HG02642 (cell line): ENCODE data around the gene ELMO2.
"Not testable (repeated sequence)": the region's sequence is repeated elsewhere in the genome, so short reads cannot be mapped to it uniquely, and the experiment has no call there.

Source experiments
- ATAC-seq: cut with Tn5 transposase; IDR thresholded peaks from one replicate; pipeline ENCODE4 v1.9.1; 2021; ENCODE audit warnings: mild to moderate bottlenecking; ENCODE audit not compliant: unreplicated experiment, poor library complexity

The ELMO2 gene

DNA sequence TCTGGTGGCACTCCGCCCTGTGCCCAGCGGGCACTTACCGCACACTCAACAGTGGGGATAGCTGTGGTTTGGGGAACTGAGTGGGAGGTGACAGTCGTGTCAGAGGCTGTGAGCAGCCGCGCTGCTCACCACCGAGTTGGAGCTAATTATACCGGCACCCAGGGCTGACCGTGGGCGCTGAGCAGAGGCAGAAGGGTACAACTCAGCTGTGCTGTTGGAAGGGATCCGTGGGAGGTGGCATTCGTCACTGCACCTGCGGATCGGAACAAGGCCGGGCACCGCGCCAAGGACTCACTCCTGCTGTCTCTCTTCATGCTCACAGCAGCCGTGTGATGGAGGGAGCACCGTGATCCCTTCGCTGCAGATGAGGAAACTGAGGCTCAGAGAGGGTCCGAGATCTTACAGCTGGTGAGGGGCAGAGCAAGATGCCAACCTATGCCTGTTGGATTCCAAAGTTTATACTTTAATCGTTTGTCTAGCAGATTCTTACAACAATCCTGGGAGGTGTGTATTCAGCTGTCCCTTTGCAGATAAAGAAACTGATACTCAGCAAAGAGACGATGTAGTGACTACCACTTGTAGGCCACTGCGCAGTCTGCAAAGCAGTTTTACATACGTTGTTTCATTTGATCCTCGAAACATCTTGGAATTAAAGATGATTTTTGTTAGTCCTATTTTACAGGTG is 713 bp upstream of the ELMO2 start:
- peak; percentile 39 for ATAC-seq

DNA sequence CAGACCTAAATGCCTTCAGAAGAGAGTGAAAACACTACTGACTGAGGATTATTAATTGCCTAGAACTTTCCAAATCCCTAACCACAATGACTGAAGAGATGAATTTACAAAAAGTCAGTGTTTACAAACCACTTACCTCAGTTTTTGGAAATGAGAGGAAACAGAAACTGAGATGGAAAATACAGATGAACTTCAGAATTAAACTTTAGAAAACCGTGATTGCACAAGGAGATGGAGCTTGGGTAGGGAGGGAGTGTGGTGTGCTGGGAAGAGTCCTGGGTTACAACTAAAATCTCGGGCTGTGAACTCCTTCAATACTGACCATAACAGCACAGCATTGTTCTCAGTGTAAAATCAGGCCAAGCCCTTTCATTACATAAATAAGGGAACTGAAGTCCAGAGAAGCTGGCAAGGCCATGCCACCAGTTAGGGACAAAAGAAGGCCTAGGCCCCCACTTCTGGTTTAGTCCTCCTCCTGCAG is 4.0 kb downstream of the ELMO2 start:
- no peak for ATAC-seq

DNA sequence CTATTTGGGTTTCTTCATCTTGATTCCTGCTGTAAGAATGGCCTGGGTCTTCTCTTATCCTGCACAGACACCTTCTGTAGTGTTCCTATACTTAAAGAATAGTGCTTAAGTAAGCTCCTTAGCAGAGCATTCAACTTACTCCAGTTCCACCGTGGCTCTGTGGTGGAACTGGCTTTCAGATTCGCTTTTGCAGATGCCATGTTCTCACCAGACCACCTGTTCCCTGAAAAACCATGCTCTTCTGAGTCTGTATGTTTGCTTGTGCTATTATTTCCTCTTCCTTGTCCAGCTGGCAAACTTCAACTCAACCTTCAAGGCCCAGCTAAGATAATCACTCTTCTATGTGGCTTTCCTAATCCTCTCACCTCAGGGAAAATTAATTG is 4.9 kb downstream of the ELMO2 start:
- ATAC-seq, result no peak

DNA sequence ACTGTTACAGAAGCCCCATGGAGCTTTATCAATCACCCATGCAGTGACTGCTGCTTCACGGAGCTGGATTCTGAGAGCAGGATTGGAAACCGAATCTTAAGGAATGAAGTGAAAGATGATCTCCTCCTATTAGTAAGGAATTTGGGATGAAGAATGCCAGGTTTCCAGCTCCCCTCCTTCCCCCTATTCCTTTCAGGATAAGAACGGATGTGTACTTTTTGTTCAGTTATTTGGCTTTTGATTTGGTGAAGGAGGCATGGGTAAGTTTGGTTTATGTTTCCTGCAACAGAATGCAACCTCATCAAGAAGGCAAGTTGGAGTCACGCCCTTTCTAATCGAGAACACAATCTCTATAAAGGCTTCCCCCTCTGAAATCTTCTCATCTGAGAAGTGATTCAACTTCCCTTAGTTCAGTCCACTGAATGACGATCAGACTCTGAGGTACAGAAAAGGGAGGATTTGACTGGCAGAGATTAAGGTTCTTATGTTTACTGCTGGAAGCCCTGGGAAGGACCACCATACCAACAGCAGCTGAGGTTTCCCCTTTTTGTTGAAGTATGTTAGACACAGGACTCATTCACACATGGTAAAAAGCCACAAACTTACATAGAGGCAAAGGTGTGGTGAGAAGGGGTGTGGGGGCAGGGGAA is 5.5 kb downstream of the ELMO2 start:
- ATAC-seq, result no peak

DNA sequence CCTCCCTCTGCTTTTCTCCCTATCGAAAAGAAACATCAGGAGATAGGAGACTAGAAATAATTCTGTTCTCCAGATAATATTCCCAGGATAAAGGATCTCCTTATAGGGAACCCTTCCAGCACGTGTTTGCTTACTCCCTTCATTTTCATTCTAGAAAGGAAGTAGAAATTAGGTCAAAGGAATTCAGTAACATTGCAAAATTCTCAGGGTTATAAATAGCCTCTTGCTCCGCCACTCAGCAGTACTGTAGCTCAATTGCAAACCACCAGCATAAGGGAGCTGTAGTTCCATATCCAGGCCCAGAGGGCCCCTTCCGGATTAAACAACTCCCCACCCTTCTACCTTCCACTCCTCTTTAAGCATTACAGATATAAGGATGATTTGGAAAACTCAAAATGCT is 6.2 kb downstream of the ELMO2 start:
- ATAC-seq, result no peak

DNA sequence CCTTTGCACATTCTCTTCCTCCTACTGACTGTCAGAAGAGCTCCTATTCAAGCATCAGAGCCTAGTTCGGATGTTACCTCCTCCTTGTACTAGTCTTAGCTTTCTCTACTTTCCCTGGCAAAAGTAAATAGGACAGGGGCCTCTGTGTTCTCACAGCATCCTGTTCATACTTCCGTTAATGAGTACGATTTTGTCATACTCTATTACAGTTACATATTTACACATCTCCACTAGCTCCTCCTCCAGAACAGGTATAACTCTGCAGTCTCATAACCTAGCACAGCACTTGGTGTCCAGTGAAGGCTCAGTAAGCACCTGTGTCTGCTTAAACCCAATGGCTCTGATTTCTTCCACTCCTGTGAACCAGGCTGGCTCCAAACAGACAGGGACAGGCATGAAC is 7.0 kb downstream of the ELMO2 start:
- ATAC-seq, result no peak

DNA sequence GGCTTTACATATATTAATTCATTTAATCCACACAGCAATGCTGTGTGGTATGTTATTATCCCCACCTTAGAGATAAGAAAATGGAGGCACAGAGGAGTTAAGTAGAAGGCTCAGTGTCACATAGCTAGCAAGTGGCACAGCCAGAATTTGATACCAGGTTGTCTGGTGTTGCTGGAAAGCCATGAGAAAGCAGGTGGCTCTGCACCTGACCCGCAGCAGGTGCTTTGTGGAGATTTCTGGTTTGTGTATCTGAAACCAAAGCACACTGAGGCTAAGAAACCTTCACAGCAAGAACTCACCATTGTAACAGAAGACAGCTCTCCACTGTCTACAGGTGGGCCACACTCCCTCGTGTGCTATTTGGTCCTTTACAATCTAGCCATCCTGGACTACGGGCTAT is 7.5 kb downstream of the ELMO2 start:
- ATAC-seq, result no peak

DNA sequence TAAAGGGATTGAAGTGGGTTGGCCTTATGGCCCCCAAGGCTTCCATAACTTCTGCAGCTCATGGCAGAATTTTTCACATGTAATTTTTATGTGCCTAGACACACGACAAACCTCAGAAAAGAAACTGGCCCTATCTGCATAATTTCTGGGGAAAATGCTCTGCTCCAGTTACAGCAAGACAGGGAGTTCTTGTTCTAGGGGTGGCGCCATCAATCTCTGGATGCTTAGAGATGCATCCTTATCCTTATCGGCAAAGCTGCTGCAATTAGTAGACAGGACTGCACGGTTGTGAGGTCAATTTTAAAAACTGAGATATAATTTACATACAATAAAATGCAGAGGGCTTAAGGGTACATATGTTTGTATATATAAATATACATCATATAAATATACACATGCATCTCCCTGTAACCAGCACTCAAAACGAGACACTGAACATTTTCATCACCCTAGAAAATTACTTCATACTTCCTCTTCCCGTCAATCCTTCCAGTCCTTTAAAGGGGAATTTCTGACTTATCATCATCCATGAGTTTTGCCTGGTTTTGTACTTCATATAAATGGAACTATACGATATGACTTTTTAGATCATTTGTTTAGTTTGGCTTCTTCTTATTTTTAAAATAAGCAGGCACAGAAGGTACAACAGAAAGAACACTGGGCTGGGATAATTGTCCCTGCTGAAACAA is 10.2 kb downstream of the ELMO2 start:
- no peak for ATAC-seq

DNA sequence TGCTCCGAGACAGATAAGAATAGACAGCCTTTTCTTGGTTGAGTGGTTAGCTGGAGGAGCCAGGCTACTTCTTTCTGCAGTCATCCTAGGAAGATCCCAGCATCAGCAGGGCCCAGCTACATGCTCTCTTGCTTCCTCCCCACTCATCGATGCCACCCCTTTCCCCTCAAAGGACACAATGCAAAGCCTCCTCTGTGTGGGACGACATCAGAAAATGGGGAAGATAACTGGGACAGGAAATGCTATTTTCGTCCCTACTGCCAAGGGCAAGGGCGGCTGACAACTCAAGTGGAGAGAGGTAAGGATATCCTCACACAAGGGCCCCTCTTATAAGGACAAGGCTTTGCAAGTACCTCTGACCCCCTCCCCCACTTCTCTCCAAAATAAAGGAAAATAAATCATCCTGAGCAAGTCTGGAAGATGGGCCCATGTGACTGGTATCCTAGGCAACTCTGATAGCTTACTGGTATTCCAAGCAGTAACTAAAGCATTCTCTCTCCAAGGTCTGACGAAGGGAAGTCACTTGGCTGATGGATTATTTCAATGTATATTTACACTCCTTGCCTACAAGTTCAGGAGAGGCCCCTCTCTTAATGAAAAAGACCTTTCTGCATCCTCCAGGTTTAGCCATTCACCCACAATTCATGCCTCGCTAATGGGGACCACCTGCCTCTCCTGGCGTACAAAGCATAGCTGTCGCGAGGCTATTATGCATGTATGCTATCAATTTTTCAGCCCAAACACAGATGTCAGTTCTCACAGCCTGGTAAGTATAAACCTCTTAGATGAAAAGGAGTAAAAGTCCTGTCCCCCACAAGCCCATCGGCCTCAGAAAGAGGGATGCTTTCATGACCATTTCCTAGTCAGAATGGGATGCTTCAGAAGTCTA is 11.3 kb downstream of the ELMO2 start:
- ATAC-seq, result no peak

DNA sequence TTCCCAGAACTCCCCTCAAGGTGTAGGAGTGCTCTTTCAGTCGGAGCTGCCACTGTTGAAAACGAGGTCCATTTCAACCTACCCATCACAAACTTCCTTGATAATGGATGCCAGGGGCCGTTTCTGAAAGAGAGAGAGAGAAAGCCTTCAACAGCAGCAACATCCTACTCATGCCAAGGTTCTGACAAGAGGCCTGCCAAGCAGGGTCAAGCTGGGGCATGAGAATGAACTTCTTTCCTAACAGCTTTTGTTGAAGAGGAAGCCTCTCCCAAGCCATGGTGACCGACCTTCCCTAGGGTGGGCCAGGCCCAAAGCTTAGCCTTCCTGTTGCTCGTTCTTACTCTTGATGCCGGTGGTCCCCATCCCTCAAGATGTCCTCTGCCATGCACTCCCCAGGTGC is 12.4 kb downstream of the ELMO2 start:
- ATAC-seq, result no peak

DNA sequence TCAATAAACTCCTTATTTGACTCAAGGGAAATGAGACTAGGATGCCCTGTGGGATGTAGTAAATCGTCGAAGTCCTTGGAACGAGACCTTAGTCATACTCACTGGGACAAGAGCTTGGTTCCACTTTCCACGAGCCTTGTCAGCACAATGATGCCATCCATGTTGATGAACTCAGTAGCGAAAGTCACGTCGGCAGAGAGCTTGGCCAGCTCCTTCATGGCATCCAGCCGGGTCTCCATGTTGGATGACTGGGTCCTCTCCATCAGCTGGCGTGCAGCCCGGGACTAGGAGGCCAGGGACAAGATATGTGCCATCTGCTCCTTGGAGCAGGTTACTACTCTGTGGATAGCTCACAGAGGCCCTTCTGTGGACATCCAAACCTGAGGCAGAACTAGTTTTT is 17.5 kb downstream of the ELMO2 start:
- ATAC-seq, result no peak

DNA sequence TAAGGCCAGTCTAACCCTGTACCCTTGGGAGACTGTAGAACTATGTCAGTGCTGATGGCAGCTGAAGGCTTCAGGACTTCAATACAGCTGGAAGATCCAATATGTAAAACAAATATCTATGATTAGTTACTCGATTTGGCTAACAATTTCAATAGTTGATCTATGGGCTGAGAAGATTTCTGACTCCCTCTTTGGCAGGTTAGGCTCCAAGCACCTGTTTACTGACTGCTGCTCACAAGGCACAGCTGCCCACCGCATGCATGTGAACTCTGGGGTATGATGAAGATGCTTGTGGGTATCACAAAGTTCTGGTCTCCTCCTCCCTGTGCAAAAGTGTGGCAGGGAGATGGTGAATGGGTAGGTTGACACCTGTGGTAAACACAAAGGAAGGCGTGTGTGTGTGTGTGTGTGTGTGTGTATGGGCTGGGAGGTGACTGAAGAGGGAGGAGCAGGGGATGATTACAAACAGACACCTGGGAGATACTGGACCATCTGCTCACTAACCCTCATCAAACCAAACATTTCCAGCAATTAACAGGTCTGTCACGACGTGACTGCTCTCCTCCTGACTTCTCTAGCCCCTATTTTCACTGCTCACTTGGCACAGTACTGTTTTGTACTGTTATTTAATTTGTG is 18.1 kb downstream of the ELMO2 start:
- no peak for ATAC-seq

DNA sequence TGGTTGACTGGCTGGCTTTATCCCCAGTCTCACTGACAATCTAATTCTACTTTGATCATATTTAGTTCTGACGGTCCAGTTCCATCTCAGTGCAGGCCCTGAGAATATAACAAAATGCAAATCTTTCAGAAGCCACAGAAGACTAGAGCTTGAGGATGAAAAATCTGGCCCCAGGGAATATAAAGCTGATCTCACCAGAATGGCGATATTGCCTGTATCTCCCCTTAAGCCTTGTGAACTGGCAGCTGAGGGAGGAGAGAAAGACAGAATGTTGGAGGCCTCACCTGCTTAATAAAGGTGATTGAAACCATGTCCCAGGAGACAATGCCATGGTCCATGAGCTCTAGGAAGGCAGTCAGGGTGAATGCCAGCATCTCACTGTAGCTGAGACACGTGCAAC is 19.4 kb downstream of the ELMO2 start:
- not testable (repeated sequence) for ATAC-seq

DNA sequence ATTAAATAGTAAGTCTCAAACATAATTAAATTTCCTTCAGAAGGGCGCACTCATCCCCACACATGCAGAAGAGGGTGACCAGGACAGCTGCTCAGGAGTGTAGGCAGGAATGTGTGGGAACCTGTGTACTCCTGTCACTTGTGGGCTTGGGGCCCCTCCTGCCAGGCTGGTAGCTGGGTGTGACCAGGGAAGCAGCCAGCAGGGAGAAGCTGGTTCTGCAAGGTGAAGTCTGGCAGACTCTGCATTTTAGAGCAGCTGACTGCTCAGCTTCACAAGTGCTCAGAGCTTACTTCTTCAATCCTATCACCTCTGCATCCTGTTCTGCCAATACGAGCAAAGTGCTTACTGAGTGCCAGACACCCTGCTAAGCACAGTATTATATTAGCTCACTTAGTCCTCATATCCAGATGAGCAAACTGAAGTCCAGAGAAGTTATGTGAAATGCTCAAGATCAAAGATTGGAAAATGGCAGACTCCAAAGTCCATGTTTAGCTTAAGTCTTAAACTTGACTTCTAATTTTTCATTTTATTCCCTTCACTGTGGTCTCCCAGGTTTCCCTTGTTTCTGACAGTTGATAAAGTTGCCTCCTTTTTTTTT is 27.9 kb downstream of the ELMO2 start:
- no peak for ATAC-seq

DNA sequence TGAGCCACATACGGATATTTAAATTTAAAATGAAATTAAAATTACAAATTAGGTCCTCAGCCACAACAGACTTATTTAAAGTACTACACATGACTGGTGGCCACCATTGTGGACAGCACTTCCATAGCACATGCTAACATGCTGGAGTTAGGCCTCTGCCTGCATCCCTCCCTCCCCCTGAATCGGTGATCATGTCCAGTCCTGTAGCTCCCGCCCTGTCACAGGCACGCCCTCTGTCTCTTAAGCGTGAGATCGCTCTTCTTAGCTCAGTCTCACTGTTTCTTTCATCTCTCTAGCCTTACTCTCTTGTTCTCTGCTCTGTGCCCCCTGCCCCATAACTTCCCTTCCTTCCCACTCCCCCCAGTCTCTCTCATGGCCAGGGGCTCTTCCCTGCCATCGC is 28.9 kb downstream of the ELMO2 start:
- no peak for ATAC-seq

DNA sequence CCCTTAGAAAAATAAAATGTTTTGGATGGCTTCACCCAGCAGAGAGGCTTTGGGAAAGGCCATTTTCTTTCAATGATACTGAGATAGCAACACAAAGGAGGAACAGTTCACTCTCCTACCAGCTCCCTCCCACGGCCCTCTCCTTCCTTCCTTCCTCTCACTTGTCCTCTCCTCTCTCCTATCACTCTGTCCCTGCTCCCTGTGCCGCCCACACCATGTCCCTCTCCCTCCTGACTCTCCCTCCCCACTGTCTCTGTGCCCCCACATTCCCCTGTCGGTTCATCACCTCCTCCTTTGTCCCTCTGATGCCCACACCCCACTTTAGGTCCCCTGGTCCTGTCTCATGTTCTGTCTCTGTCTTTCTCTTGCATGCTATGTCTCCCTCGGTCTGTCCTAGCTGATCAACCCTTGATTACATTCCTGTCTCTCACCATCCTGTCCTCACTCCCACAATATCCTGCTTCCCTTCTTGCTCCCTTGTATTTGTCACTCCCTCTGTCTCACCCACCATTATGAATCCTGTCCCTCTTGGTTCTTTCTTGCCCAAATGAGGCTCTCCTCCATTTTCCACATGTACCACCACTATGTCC is 30.1 kb downstream of the ELMO2 start:
- no peak for ATAC-seq

DNA sequence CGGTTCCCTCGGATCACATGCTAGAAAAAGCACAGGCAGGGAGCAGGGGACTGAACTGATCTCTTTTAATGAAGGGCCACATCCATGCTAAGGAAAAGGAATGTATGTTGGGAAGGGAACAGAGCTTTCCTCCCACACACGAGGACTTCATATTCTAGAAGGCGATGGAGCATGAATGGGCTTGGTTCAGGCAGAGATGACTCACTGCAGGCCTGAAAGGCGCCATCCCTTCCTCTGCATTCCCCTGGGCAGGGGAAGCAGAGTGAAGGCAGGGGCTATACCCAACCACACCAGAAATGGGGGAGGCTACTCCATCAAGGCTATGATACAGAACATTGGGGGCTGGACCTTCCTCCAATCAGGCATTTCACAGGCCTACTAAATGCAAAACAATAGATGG is 30.6 kb downstream of the ELMO2 start:
- no peak for ATAC-seq

DNA sequence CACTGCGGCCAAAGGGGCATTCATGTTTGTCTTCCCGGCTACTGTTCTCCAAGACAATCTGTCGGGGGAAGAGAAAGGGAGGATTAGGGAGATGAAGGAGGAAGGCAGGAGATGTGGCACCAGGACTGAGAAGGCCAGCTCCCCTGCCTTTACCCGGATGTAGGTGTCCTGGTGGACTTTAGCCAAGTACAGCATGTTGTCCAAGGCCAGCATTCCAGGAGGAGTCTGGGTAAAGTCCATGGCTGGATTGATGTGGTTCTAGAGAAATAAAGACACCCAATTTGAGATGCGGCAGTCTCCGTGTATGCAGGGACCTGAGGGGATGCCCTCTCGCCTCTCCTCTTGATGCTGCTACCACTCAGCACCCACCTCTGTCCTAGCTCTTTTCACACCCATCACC is 32.0 kb downstream of the ELMO2 start:
- ATAC-seq, result no peak

DNA sequence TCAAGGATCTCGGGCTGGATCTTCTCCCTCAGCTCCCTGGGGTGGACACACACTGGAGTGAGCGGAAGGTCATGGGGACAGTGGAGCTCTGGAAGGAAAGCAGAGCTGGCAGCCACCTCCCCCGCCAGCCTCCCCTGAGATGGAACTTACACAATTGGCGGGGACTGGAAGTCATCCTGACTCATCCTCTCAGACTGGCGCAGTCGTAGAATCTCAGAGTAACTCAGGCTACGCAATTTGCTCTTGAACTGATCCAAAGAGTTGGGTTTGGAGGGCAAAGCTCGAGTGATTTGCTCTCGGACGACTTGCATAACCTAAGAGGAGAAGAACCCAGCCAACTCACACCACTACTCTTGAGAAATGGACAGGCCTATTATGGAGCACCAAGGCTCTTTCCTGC is 34.8 kb downstream of the ELMO2 start:
- no peak for ATAC-seq

DNA sequence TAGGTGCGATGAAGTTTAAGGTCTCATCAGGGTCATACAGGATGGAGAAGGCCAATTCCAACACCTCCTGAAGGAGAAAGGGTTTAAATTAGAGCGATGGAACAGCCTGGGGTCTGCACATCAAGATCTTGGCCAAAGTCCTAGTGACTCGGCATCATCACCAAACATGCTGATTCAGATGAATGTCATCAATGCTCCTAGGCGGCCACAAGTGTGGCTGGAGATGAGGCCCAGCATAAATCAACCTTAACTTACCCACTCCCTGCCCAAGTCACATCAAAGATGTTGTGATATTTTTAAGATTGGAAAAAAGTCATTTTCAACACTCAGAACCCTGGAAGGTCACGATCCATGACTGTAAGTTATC is 37.5 kb downstream of the ELMO2 start:
- no peak for ATAC-seq
